AG04450 (cell line): Measurements from ENCODE around the gene B4GALT4. TPM values are rescaled to one million over a fixed set of nuclear protein-coding genes. Genes with fewer than 3 reads are reported as not detected.
"Not testable (repeated sequence)": the region's sequence is repeated elsewhere in the genome, so short reads cannot be mapped to it uniquely, and the experiment has no call there.

ENCODE experiments used
- CTCF ChIA-PET: fragments of 300-600, 350-600 bp; formaldehyde crosslinking; extraction: SDS; loops from one replicate; lab custom pipeline; 2022; ENCODE audit warnings: antibody characterized with exemption, inconsistent platforms; lab: Charles Lee
- POLR2A ChIA-PET: fragments of 350-600 bp; formaldehyde crosslinking; extraction: SDS; loops from one replicate; lab custom pipeline; 2021; ENCODE audit warnings: antibody characterized with exemption, inconsistent platforms; lab: Yijun Ruan, JAX
- DNase-seq: peaks from one replicate; pipeline ENCODE4 v3.0.0-alpha.2; 2011; ENCODE audit warnings: low read depth, low spot score
- H3K27ac ChIP-seq: one replicate; pipeline ENCODE4 v1.5.1; 2012; ENCODE audit warnings: low read depth, low read length, control low read depth
- H3K27me3 ChIP-seq: one replicate; pipeline ENCODE4 v1.6.0; 2012; ENCODE audit warnings: low read length; ENCODE audit not compliant: control insufficient read depth, insufficient read depth
- H3K4me3 ChIP-seq: 2 replicates; pipeline ENCODE4 v1.5.1; 2011; ENCODE audit warnings: mild to moderate bottlenecking, low read depth, low read length, control low read depth
- H3K9me3 ChIP-seq: 2 replicates; pipeline ENCODE4 v1.5.1; 2012; ENCODE audit warnings: low read length; ENCODE audit not compliant: control insufficient read depth, insufficient read depth
- CTCF ChIP-seq: IDR thresholded peaks from 2 replicates; pipeline ENCODE4 v1.5.1; 2011; ENCODE audit warnings: low read depth, low read length, control low read depth, inconsistent platforms
- polyA plus RNA-seq: library from polyadenylated mRNA; depleted of rRNA; stranded (reverse); fragments of >200 nt; gene quantifications from 2 replicates; pipeline ENCODE4 v1.2.3, GENCODE V29; 2011

Gene B4GALT4
- polyA plus RNA-seq, 1 experiment: 32.6 TPM

DNA sequence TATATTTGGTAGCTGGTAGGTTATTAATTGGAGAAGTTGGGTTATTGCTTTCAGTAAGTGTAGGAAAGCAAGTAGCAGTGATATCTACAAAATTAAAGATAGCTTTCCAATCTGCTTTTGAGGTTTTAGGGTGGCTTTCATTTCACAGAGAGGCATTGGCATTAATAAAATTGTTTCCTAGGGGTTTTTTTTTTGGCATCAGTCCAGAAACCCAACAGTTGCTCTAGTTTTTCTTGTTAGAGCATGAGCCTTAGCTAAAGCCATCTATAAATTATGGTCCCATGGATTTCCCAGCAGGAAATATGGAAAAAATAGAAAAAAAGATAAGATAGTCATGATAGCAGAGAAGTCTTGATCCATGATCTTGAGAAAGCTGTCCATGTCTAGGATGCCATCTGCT lies 3.0 kb upstream of the B4GALT4 start:
- Histone ChIP-seq H3K27me3 (peaks cover 4% of the 10 kb centered on the region), H3K9me3 (no peaks in the 10 kb centered on the region), H3K4me3 (no peak overlapping the region), H3K27ac (no peak overlapping the region)
- POLR2A ChIA-PET: no interaction called here
- no peak for DNase-seq
- CTCF ChIA-PET: interaction anchor here (0.6 to 1.7 kb wide), 5 partner anchors 97 to 1384 kb away, joined by 3 to 11 read pairs (median 3); partner anchors contain the start of genes IGSF11 and TEX55
- no peak for TF ChIP-seq CTCF

DNA sequence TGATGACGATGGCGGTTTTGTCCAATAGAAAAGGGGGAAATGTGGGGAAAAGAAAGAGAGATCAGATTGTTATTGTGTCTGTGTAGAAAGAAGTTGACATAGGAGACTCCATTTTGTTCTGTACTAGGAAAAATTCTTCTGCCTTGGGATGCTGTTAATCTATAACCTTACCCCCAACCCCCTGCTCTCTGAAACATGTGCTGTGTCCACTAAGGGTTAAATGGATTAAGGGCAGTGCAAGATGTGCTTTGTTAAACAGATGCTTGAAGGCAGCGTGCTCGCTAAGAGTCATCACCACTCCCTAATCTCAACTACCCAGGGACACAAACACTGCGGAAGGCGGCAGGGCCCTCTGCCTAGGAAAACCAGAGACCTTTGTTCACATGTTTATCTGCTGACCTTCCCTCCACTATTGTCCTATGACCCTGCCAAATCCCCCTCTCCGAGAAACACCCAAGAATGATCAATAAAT lies 2.4 kb upstream of the B4GALT4 start:
- POLR2A ChIA-PET, H3K4me3 ChIP-seq, H3K27me3 ChIP-seq, DNase-seq, H3K9me3 ChIP-seq, H3K27ac ChIP-seq: not testable (repeated sequence)
- CTCF ChIA-PET: interaction anchor here (1.1 kb wide), 1 partner anchor 99 kb away, joined by 4 read pairs; no protein-coding TSS in a partner anchor

DNA sequence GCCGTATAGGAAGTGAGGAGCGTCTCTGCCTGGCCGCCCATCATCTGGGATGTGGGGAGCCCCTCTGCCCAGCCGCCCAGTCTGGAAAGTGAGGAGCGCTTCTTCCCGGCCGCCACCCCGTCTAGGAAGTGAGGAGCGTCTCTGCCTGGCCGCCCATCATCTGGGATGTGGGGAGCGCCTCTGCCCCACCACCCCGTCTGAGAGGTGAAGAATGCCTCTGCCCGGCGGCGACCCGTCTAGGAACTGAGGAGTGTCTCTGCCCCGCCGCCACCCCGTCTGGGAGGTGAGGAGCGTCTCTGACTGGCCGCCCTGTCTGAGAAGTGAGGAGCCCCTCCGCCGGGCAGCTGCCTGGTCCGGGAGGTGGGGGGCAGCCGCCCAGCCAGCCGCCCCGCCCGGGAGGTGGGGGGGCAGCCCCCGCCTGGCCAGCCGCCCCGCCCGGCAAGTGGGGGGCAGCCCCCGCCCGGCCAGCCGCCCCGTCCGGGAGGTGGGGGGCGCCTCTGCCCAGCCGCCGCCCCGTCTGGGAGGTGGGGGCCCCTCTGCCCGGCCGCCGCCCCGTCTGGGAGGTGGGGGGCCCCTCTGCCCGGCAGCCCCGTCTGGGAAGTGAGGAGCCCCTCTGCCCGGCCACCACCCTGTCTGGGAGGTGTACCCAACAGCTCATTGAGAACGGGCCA lies 1.8 kb upstream of the B4GALT4 start:
- H3K27ac ChIP-seq, H3K9me3 ChIP-seq, H3K4me3 ChIP-seq, H3K27me3 ChIP-seq, DNase-seq, POLR2A ChIA-PET: not testable (repeated sequence)
- CTCF ChIA-PET: interaction anchor here (0.5 to 3.5 kb wide), 11 partner anchors 12 to 359 kb away, joined by 3 to 138 read pairs (median 10); partner anchors contain the start of genes IGSF11 and TEX55

DNA sequence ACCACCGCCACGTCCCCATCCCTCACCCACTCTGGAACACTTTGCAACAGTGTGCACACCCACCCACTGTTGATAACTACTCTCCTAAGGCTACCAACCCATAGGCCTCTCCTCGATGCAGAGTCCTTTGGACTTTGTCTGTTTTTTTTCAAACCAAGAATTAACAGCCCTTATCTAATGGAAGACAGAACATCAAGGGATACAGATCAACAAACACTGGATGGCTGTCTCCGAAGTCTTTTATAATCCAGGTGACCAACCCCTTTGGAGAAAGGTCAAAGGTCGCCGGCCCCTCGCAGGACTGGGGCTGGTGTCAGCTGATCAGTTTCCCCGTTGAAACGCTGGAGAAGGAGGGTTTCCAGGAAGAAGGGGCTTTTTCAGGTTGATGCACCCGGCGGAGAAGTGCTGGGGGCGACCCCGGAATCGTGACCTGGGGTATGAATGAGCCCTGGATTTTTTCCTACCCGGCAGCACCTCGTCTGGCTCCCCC lies 532 bp downstream of the B4GALT4 start:
- Histone ChIP-seq H3K27ac (peak overlapping the region; percentile 47), H3K9me3 (no peaks in the 10 kb centered on the region), H3K4me3 (peak overlapping the region; percentile 84), H3K27me3 (no peaks in the 10 kb centered on the region)
- CTCF ChIA-PET: interaction anchor here (1.2 to 3.5 kb wide), 25 partner anchors 7 to 357 kb away, joined by 3 to 138 read pairs (median 8); partner anchors contain the start of genes IGSF11 and TEX55
- POLR2A ChIA-PET: interaction anchor here (0.9 to 1.9 kb wide), 4 partner anchors 12 to 55 kb away, joined by 3 to 13 read pairs (median 5); no protein-coding TSS in a partner anchor
- no peak for TF ChIP-seq CTCF
- DNase-seq: no peak

GRCh38 chr3:119239206-119239820 lies 1.4 kb downstream of the B4GALT4 start:
- H3K27me3 ChIP-seq: no peaks in the 10 kb centered on the region
- ChIA-PET POLR2A (interaction anchor here (0.7 kb wide), 2 partner anchors 40 to 79 kb away, joined by 3 to 4 read pairs; no protein-coding TSS in a partner anchor), CTCF (interaction anchor here (0.8 to 3.5 kb wide), 2 partner anchors 95 to 355 kb away, joined by 5 to 138 read pairs; partner anchors contain the start of gene TEX55)
- H3K4me3 ChIP-seq: peak overlapping the region; percentile 84
- no peak for TF ChIP-seq CTCF
- no peaks in the 10 kb centered on the region for H3K9me3 ChIP-seq
- H3K27ac ChIP-seq: no peak overlapping the region
- DNase-seq: no peak
